Immature natural killer cell (primary cell): ENCODE results near the gene CD300LF. TPM values are rescaled to one million over a fixed set of nuclear protein-coding genes. Genes with fewer than 3 reads are reported as not detected.

Source experiments
- DNase-seq, 3 donors: peaks; one replicate each; pipeline ENCODE4 v3.0.0; 2022; ENCODE audit warnings: mixed read lengths in 1 of 3
- H3K27ac Mint-ChIP-seq, 6 donors: one replicate each; pipeline ENCODE4 v1.8.0; 2020; ENCODE audit warnings: mixed read lengths in 6 of 6, mild to moderate bottlenecking in 5 of 6, inconsistent platforms in 4 of 6, moderate library complexity in 3 of 6
- H3K27me3 Mint-ChIP-seq, 3 donors: one replicate each; pipeline ENCODE4 v1.8.0; 2020 to 2021; ENCODE audit warnings: low read depth in 3 of 3, mild to moderate bottlenecking in 3 of 3, mixed read lengths in 3 of 3, moderate library complexity in 3 of 3, inconsistent platforms in 1 of 3
- H3K36me3 Mint-ChIP-seq, 3 donors: one replicate each; pipeline ENCODE4 v1.8.0; 2020; ENCODE audit warnings: mixed read lengths in 3 of 3, inconsistent platforms in 2 of 3, mild to moderate bottlenecking in 2 of 3
- H3K4me1 Mint-ChIP-seq, 2 donors: one replicate each; pipeline ENCODE4 v1.8.0; 2020; ENCODE audit warnings: inconsistent platforms in 2 of 2, mild to moderate bottlenecking in 2 of 2, mixed read lengths in 2 of 2, moderate library complexity in 1 of 2
- H3K4me3 Mint-ChIP-seq, 5 donors: one replicate each; pipeline ENCODE4 v1.8.0; 2020; ENCODE audit warnings: mild to moderate bottlenecking in 5 of 5, mixed read lengths in 5 of 5, inconsistent platforms in 3 of 5, moderate library complexity in 3 of 5
- H3K9me3 Mint-ChIP-seq, 6 donors: one replicate each; pipeline ENCODE4 v1.8.0; 2020; ENCODE audit warnings: mild to moderate bottlenecking in 6 of 6, mixed read lengths in 6 of 6, inconsistent platforms in 4 of 6, moderate library complexity in 3 of 6
- polyA plus RNA-seq, 3 donors: library from polyadenylated mRNA; unstranded; fragments of 300-500 nt; fragmentation: Illumina TruSeq; gene quantifications; one replicate each; pipeline ENCODE4 v1.2.3, GENCODE V29; 2021

The CD300LF gene
- polyA plus RNA-seq, 3 donors from 2014 or later: 1.9 to 4.2 (median 2.0) TPM

DNA sequence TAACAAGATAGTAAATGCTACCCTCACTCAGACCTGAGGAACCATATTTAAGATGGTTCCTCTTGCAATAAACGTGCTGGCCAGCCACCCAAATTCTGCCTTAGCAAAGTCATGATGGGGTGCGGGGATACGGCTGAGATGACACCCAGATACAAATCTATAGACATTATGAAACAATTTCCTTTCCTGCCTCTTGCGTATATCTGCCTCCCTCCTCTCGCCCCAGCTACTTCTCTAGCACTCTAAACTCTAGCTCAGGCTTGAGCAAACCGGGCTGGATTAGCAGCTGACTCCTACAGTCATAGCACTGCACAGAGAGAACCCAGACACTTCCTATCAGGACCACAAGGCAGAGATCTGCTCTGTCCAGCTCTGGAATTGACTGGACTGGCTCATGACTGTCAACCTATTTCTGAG lies 22.3 kb downstream of the CD300LF start:
- Mint-ChIP-seq H3K4me3 (no peak overlapping the region), H3K4me1 (peaks cover 1 to 5% of the 10 kb centered on the region in 2 donors), H3K27ac (no peak overlapping the region), H3K36me3 (peaks cover 0 to 4% (median 0%) of the 10 kb centered on the region in 3 donors), H3K27me3 (peaks cover 3 to 8% (median 4%) of the 10 kb centered on the region in 3 donors), H3K9me3 (peaks cover 0 to 2% (median 0%) of the 10 kb centered on the region in 6 donors)
- no peak for DNase-seq

- peaks cover 0 to 1% (median 0%) of the 10 kb centered on the region in 3 donors for H3K36me3 Mint-ChIP-seq
- peaks cover 1 to 10% (median 1%) of the 10 kb centered on the region in 3 donors for H3K27me3 Mint-ChIP-seq
- no peak for DNase-seq
- H3K4me3 Mint-ChIP-seq: no peak overlapping the region
- no peak overlapping the region for H3K27ac Mint-ChIP-seq
- H3K4me1 Mint-ChIP-seq: peaks cover 1 to 5% of the 10 kb centered on the region in 2 donors
- H3K9me3 Mint-ChIP-seq: peaks cover 0 to 2% (median 0%) of the 10 kb centered on the region in 6 donors
Measured at GRCh38 chr17:74687886-74688285, 24.8 kb downstream of the CD300LF start.

- Mint-ChIP-seq H3K36me3 (no peaks in the 10 kb centered on the region), H3K4me3 (no peak overlapping the region), H3K9me3 (peaks cover 0 to 2% (median 0%) of the 10 kb centered on the region in 6 donors), H3K27me3 (peaks cover 1 to 7% (median 2%) of the 10 kb centered on the region in 3 donors), H3K27ac (no peak overlapping the region), H3K4me1 (peaks cover 1 to 5% of the 10 kb centered on the region in 2 donors)
- DNase-seq: peak; percentile 10 to 30 (median 16)
Measured at GRCh38 chr17:74686761-74687160, 26.0 kb downstream of the CD300LF start.

DNA sequence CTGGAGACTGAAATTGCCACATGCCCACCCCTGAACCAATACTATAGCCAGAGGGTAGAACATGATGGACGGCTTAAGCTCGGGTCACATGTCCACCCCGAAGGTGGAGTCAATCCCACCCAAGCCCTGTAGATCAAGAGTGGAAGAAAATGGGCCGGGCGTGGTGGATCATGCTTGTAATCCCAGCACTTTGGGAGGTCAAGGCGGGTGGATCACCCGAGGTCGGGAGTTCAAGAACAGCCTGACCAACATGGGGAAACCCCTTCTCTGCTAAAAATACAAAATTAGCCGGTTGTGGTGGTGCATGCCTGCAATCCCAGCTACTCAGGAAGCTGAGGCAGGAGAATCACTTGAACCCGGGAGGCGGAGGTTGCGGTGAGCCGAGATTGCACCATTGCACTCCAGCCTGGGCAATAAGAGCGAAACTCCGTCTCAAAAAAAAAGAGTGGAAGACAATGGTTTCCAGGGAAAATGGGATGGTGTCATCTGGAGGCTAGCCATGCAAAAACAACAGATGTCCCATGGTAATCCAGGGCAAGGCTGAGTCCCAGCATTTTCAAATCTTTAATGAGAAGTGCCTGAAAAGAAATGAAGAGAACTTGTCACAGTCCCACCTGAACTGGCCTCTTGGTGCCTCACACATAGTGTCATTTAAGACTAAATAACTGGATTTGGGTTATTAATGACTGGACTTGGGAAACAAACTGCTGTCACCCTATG lies 30.1 kb downstream of the CD300LF start:
- no peak overlapping the region for H3K4me3 Mint-ChIP-seq
- H3K9me3 Mint-ChIP-seq: peaks cover 0 to 2% (median 0%) of the 10 kb centered on the region in 6 donors
- H3K27ac Mint-ChIP-seq: no peak overlapping the region
- DNase-seq: no peak
- H3K36me3 Mint-ChIP-seq: no peaks in the 10 kb centered on the region
- peaks cover 1 to 7% (median 5%) of the 10 kb centered on the region in 3 donors for H3K27me3 Mint-ChIP-seq
- peaks cover 8 to 12% of the 10 kb centered on the region in 2 donors for H3K4me1 Mint-ChIP-seq

- H3K4me3 Mint-ChIP-seq: no peak overlapping the region
Measured at GRCh38 chr17:74682028-74682427, 30.7 kb downstream of the CD300LF start.

DNA sequence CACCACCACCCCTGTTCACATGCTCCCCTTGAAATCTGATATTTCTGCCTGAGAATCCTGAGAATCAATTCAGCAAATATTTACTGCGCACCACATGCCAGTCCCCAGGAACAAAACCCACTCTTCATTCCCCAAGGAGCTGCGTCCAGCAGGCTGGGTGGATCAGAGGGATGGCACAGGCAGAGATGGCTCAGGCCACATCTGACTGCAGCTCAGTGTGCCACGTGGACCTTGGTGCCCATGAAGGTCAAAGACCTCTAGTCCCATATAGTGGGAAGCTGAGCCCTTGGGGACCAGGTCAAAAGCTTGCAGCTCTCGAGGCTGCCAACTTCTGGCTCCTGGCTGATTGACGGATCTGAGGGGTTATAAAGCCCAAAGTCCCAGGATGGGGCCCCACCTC lies 31.8 kb downstream of the CD300LF start:
- no peak for DNase-seq
- Mint-ChIP-seq H3K27me3 (peaks cover 1 to 14% (median 4%) of the 10 kb centered on the region in 3 donors), H3K4me3 (no peak overlapping the region), H3K36me3 (no peaks in the 10 kb centered on the region), H3K9me3 (peaks cover 0 to 2% (median 0%) of the 10 kb centered on the region in 6 donors), H3K27ac (no peak overlapping the region), H3K4me1 (peaks cover 11 to 18% of the 10 kb centered on the region in 2 donors)

More at GRCh38 chr17:74682028-74682427, 30.7 kb downstream of the CD300LF start:
- H3K36me3 Mint-ChIP-seq: no peaks in the 10 kb centered on the region
- H3K9me3 Mint-ChIP-seq: peaks cover 0 to 2% (median 0%) of the 10 kb centered on the region in 6 donors
- H3K27ac Mint-ChIP-seq: no peak overlapping the region
- H3K4me1 Mint-ChIP-seq: peaks cover 11 to 18% of the 10 kb centered on the region in 2 donors
- peaks cover 1 to 7% (median 5%) of the 10 kb centered on the region in 3 donors for H3K27me3 Mint-ChIP-seq
- DNase-seq: no peak

- no peak for DNase-seq
- no peak overlapping the region for H3K27ac Mint-ChIP-seq
- peaks cover 11 to 18% of the 10 kb centered on the region in 2 donors for H3K4me1 Mint-ChIP-seq
- H3K36me3 Mint-ChIP-seq: no peaks in the 10 kb centered on the region
- H3K9me3 Mint-ChIP-seq: no peaks in the 10 kb centered on the region
- peaks cover 1 to 20% (median 5%) of the 10 kb centered on the region in 3 donors for H3K27me3 Mint-ChIP-seq
- no peak overlapping the region for H3K4me3 Mint-ChIP-seq
Measured at GRCh38 chr17:74680213-74680612, 32.5 kb downstream of the CD300LF start.

GRCh38 chr17:74679374-74679773 lies 33.3 kb downstream of the CD300LF start:
- Mint-ChIP-seq H3K4me3 (no peak overlapping the region), H3K4me1 (peaks cover 11 to 18% of the 10 kb centered on the region in 2 donors), H3K9me3 (no peaks in the 10 kb centered on the region), H3K27ac (no peak overlapping the region), H3K27me3 (peaks cover 4 to 26% (median 7%) of the 10 kb centered on the region in 3 donors), H3K36me3 (no peaks in the 10 kb centered on the region)
- no peak for DNase-seq

GRCh38 chr17:74678541-74678940 lies 34.2 kb downstream of the CD300LF start:
- DNase-seq: no peak
- Mint-ChIP-seq H3K27ac (peak overlapping the region in 2 of 6 donors; percentile 4 to 15), H3K36me3 (no peaks in the 10 kb centered on the region), H3K27me3 (peaks cover 3 to 26% (median 7%) of the 10 kb centered on the region in 3 donors), H3K9me3 (no peaks in the 10 kb centered on the region), H3K4me3 (no peak overlapping the region), H3K4me1 (peaks cover 11 to 18% of the 10 kb centered on the region in 2 donors)

DNA sequence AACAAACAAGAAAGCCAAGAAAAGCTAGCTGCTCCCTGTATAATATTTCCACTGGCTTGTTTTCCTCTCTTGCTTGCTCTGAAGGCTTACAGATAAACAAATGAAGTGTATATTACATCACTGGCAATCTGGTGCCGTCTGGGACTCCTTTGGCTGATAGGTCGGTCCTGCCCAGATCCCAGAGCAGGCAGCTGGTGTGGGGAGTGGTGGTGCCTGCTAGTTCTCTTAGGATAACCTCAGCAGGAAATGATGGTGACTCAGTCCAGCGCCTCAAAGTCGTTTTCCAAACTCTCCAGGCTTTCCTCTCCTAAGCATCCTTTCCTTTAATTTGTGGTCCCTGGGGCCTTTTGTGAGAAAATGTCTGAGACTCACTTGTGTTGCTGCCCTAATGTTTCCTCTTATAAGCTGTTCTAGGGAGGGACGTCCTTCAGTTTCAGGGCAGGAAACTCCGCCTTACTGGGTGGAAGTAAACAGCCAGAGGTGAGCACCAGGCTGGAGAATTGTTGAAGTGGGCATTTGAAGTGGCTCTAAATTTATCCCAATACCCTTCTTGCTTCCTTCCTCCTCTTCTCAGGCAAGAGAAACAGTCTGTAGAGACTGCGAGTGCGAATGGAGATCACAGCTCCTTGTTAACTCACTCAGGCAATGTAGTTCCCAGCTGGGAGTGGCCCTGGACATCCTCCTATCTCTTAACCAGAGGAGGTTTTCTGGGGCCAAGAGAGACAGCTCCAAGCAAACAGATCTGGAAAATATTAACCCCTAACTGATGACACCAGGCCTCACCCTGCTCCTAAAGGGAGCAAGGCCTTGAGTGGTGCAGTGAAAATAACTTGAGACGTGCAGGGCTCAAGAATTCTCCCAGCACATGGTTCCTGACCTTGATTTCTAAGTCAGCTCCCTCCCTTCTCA lies 34.9 kb downstream of the CD300LF start:
- H3K36me3 Mint-ChIP-seq: no peaks in the 10 kb centered on the region
- peaks cover 11 to 18% of the 10 kb centered on the region in 2 donors for H3K4me1 Mint-ChIP-seq
- no peaks in the 10 kb centered on the region for H3K9me3 Mint-ChIP-seq
- H3K27ac Mint-ChIP-seq: no peak overlapping the region
- H3K4me3 Mint-ChIP-seq: no peak overlapping the region
- no peak for DNase-seq
- peaks cover 6 to 33% (median 7%) of the 10 kb centered on the region in 3 donors for H3K27me3 Mint-ChIP-seq

DNA sequence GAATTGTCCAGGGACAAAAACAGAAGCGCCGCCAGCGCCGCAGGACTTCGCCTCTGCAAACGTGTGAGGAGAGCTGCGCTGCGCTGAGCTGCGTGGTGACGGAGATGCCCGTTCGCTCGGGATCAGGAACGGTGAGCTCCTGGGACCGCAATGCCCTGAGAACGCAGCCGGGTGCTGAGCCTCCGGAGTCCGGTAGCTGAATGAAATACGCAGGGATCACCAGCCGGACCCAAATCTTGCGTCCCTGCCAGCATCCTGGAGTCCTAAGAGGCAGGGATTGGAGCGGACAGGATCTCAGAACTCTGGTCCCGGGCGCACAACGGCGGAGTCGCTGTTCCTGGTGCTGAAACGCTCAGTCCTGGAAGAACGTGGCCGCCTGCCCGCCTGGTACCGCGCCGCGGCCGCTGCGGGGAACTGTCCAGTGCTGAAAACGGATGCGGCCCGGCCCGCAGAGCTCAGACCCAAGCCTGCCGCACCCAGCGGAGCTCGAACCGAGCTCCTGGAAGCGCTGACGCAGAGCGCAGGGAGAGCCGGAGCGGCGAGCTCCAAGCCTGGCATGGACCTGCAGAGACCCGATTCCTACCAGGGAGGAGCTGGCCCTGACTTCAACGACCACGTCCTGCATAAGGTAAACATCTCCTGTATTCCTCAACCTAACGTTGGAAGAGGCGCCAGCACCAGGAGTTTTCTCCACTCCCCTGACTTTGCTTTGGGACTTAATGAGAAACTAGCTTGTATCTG lies 41.5 kb downstream of the CD300LF start:
- Mint-ChIP-seq H3K36me3 (no peaks in the 10 kb centered on the region), H3K9me3 (no peaks in the 10 kb centered on the region), H3K4me1 (peaks cover 4 to 19% of the 10 kb centered on the region in 2 donors), H3K4me3 (no peak overlapping the region), H3K27me3 (peaks cover 26 to 41% (median 29%) of the 10 kb centered on the region in 3 donors), H3K27ac (no peak overlapping the region)
- peak; percentile 74 to 78 (median 77) for DNase-seq

GRCh38 chr17:74670329-74670728 lies 42.4 kb downstream of the CD300LF start:
- Mint-ChIP-seq H3K36me3 (no peaks in the 10 kb centered on the region), H3K4me3 (no peak overlapping the region), H3K27ac (no peak overlapping the region), H3K9me3 (no peaks in the 10 kb centered on the region), H3K4me1 (peaks cover 4 to 19% of the 10 kb centered on the region in 2 donors), H3K27me3 (peaks cover 26 to 40% (median 28%) of the 10 kb centered on the region in 3 donors)
- no peak for DNase-seq

DNA sequence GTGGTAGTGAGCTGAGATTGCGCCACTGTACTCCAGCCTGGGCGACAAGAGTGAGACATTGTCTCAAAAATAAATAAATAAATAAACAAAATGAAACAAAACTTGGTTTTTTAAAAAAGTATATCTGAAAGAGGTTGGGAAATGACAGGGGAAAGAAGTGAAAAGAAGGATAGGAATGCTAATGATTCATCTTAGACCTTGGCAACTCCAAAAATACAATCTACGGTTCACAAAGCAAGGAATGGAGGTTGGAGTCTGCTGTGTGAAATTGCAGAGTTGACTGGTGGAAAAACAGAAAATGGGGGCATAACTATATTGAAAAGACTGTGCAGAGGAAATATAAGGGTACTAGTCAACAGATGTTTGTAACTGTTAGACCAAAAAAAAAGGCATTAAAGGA lies 49.2 kb downstream of the CD300LF start:
- no peak for DNase-seq
- Mint-ChIP-seq H3K27me3 (peaks cover 7 to 18% (median 9%) of the 10 kb centered on the region in 3 donors), H3K36me3 (peaks cover 0 to 4% (median 0%) of the 10 kb centered on the region in 3 donors), H3K9me3 (no peaks in the 10 kb centered on the region), H3K4me3 (no peak overlapping the region), H3K4me1 (no peaks in the 10 kb centered on the region), H3K27ac (no peak overlapping the region)
